Osteocyte (in vitro differentiated cells): ENCODE data around the gene ERGIC1. TPM values are rescaled to one million over a fixed set of nuclear protein-coding genes. Genes with fewer than 3 reads are reported as not detected.

Experiments
- DNase-seq: peaks from one replicate; pipeline ENCODE4 v3.0.0; 2021; ENCODE audit warnings: mixed read lengths; ENCODE audit not compliant: unreplicated experiment; ENCODE audit errors: extremely low spot score
- H3K27ac Mint-ChIP-seq: one replicate; pipeline ENCODE4 v1.8.0; 2021; ENCODE audit warnings: mild to moderate bottlenecking, mixed read lengths; ENCODE audit not compliant: unreplicated experiment
- H3K27me3 Mint-ChIP-seq: one replicate; pipeline ENCODE4 v1.8.0; 2021; ENCODE audit warnings: mixed read lengths; ENCODE audit not compliant: unreplicated experiment
- H3K36me3 Mint-ChIP-seq: one replicate; pipeline ENCODE4 v1.8.0; 2021; ENCODE audit warnings: mixed read lengths; ENCODE audit not compliant: unreplicated experiment
- H3K4me1 Mint-ChIP-seq: one replicate; pipeline ENCODE4 v1.8.0; 2021; ENCODE audit warnings: mixed read lengths; ENCODE audit not compliant: unreplicated experiment
- H3K4me3 Mint-ChIP-seq: one replicate; pipeline ENCODE4 v1.8.0; 2021; ENCODE audit warnings: mild to moderate bottlenecking, moderate library complexity, mixed read lengths; ENCODE audit not compliant: unreplicated experiment
- H3K9me3 Mint-ChIP-seq: one replicate; pipeline ENCODE4 v1.8.0; 2021; ENCODE audit warnings: mixed read lengths; ENCODE audit not compliant: unreplicated experiment
- total RNA-seq: library from RNA; stranded (reverse); gene quantifications from 2 replicates; pipeline ENCODE4 v1.2.1, GENCODE V29; 2021
- TF ChIP-seq, protein P1 (sequence below): fragments of 200-600 bp; sonication (generic); IDR thresholded peaks from 2 replicates; pipeline ENCODE4 v1.5.0; 2021; ENCODE audit warnings: antibody characterized with exemption, mild to moderate bottlenecking, moderate library complexity

ERGIC1 gene
- total RNA-seq, 1 donor from 2014 or later: 174 TPM

DNA sequence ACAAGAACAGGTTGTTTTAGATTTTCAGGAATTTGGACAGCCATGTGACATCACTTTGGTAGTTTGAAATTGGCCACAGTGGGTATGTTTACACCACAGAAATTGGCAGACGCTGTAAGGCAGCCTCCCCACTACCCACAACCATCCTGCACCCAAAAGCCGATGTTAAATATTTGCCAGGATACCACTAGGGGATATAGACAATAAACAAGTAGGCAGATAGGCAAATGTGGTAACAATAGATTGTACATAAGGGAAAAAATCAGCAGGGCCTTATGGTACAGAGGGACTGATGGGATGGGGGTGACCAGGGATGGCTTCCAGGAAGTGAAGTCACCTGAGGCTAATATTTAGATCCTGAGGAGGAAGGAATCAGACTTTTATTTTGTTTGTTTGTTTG is 31.9 kb upstream of the ERGIC1 start:
- Mint-ChIP-seq H3K36me3 (no peaks in the 10 kb centered on the region), H3K4me3 (no peak overlapping the region), H3K27me3 (no peaks in the 10 kb centered on the region), H3K4me1 (peaks cover 50% of the 10 kb centered on the region), H3K27ac (no peak overlapping the region), H3K9me3 (no peaks in the 10 kb centered on the region)
- no peak for DNase-seq
- TF ChIP-seq, protein P1, sequence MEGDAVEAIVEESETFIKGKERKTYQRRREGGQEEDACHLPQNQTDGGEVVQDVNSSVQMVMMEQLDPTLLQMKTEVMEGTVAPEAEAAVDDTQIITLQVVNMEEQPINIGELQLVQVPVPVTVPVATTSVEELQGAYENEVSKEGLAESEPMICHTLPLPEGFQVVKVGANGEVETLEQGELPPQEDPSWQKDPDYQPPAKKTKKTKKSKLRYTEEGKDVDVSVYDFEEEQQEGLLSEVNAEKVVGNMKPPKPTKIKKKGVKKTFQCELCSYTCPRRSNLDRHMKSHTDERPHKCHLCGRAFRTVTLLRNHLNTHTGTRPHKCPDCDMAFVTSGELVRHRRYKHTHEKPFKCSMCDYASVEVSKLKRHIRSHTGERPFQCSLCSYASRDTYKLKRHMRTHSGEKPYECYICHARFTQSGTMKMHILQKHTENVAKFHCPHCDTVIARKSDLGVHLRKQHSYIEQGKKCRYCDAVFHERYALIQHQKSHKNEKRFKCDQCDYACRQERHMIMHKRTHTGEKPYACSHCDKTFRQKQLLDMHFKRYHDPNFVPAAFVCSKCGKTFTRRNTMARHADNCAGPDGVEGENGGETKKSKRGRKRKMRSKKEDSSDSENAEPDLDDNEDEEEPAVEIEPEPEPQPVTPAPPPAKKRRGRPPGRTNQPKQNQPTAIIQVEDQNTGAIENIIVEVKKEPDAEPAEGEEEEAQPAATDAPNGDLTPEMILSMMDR: no peak

DNA sequence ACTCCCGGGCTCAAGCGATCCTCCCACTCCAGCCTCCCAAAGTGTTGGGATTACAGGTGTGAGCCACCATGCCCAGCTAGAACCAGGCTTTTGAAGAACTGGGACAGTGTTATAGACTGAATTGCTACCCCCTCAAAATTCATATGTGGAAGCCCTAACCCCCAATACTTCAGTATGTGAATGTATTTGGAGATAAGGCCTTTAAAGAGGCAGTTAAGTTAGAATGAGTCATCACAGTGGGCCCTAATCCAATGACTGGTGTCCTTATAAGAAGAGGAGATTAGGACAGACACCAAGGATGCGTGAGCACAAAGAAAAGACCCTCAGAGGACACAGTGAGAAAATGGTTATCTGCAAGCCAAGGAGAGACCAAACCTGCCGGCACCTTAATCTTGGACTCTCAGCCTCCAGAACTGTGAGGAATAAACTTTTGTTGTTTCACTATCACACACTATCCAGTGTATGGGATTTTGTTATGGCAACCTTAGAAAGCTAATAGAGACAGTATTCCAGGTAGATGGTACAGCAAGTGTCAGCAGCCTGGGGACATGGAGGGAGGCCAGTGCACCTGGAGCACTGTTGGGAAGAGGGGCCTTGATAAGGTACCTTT is 31.4 kb upstream of the ERGIC1 start:
- Mint-ChIP-seq H3K4me3 (no peak overlapping the region), H3K36me3 (no peaks in the 10 kb centered on the region), H3K27me3 (no peaks in the 10 kb centered on the region), H3K4me1 (peaks cover 50% of the 10 kb centered on the region), H3K27ac (no peak overlapping the region), H3K9me3 (no peaks in the 10 kb centered on the region)
- DNase-seq: no peak
- TF ChIP-seq, protein P1: no peak

DNA sequence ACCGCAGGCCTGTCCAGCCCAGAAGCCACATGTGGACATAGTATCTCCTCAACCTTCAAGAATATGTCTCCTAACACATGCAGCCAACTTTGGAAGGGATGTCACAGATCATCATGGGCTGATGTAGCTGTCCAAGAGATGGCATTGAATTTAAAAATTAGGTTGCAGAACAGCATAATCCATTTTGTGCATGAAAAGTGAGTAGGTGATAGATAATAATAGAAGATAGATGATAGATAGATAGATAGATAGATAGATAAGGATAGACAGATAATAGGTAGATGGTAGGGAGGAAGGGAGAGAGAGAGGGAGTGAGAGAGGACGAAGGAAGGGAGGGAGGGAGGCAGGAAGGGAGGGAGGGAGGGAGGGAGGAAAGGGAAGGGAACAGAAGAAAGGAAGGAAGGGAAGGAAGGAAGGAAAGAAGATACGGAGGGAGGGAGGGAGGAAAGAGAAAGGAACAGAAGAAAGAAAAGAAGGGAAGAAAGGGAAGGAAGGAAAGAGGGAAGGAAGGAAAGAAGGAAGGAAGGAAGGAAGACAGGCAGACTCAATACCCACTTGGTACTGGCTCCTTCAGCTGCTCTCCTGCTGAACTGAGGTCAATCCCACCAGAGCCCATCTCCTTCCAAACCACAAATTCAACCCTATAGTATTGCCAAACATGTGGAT is 28.9 kb upstream of the ERGIC1 start:
- Mint-ChIP-seq H3K27me3 (no peaks in the 10 kb centered on the region), H3K9me3 (no peaks in the 10 kb centered on the region), H3K4me1 (peaks cover 33% of the 10 kb centered on the region), H3K27ac (no peak overlapping the region), H3K36me3 (no peaks in the 10 kb centered on the region), H3K4me3 (no peak overlapping the region)
- DNase-seq: no peak
- TF ChIP-seq, protein P1: no peak

DNA sequence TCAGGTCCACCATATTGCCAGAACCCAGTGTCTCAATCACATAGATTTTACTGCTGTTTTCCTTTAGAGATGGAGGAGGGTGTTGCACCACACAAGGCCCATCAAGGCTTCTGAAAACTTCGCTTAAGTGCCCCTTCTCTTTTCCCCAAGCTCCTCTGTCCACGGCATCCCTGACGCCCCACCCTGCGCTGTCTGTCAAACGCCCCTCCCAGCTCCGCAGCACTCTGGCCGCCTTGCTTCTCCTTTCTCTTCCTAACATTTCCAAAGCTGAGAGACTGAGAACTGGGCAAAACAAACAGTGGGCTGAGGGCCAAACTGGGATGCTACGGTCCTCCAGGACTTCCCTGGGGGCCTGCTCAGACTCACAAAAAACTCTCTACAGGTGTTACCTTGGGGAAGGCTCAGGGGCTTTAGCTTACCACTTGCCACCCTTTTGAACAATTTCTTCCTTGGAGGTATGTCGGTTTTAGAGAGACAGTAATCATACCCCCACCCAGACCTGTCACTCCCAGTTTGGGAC is 28.3 kb upstream of the ERGIC1 start:
- no peak for DNase-seq
- Mint-ChIP-seq H3K27ac (peak overlapping the region; percentile 25), H3K27me3 (no peaks in the 10 kb centered on the region), H3K4me3 (no peak overlapping the region), H3K9me3 (no peaks in the 10 kb centered on the region), H3K36me3 (no peaks in the 10 kb centered on the region), H3K4me1 (peaks cover 30% of the 10 kb centered on the region)
- TF ChIP-seq, protein P1: no peak

DNA sequence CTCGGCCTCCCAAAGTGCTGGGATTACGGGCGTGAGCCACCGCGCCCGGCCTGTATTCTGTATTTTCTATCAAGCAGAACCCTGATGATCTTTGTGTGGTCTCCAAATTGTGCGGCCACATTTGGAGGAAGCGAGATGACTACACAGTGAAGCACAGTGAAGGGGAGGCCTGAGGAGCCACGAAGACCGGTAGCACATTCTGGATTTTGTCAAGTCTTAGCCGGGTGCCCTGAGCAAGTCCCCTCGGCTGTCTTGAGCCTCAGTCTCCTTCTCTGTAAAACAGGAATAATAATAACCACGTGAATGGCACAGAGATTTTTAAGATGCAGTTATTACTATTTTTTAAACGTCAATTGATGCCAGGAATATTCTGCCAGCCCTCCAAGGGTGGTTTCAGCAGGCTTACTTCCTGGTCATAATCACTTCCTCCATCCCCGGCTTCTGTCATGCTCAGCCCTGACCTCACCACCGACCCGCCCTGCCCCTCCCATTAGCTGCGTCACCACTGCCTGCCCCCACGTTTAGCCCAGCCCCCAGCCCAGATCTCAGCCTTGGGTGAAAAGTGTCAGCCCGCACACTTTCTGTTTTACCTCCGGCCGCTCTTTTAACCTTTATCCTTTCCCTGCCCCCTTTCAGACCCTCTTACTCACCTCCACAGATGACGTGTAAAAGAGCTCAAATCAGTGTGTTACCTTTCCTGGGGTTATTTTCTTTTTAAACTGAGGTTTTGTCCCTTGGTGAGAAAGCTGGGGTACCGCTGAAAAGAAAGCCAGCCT is 27.0 kb upstream of the ERGIC1 start:
- Mint-ChIP-seq H3K36me3 (no peaks in the 10 kb centered on the region), H3K9me3 (no peaks in the 10 kb centered on the region), H3K4me1 (peaks cover 21% of the 10 kb centered on the region), H3K27ac (peak overlapping the region; percentile 91), H3K4me3 (peak overlapping the region; percentile 33), H3K27me3 (no peaks in the 10 kb centered on the region)
- TF ChIP-seq, protein P1: no peak
- no peak for DNase-seq
